IgD-negative memory B cell (primary cell): ENCODE data around the gene FLOT1. TPM values are rescaled to one million over a fixed set of nuclear protein-coding genes. Genes with fewer than 3 reads are reported as not detected.
"Not testable (repeated sequence)": the region's sequence is repeated elsewhere in the genome, so short reads cannot be mapped to it uniquely, and the experiment has no call there.

Experiments used
- H3K27ac Mint-ChIP-seq, 3 donors: one replicate each; pipeline ENCODE4 v1.8.0; 2020 to 2022; ENCODE audit warnings: mild to moderate bottlenecking in 3 of 3, mixed read lengths in 3 of 3, moderate library complexity in 1 of 3
- H3K27me3 Mint-ChIP-seq: one replicate; pipeline ENCODE4 v1.8.0; 2021; ENCODE audit warnings: mixed read lengths
- H3K36me3 Mint-ChIP-seq: one replicate; pipeline ENCODE4 v1.8.0; 2020; ENCODE audit warnings: mild to moderate bottlenecking, mixed read lengths
- H3K4me1 Mint-ChIP-seq, 3 donors: one replicate each; pipeline ENCODE4 v1.8.0; 2020 to 2022; ENCODE audit warnings: mixed read lengths in 3 of 3, mild to moderate bottlenecking in 1 of 3
- H3K4me3 Mint-ChIP-seq, 4 donors: one replicate each; pipeline ENCODE4 v1.8.0; 2020 to 2022; ENCODE audit warnings: mild to moderate bottlenecking in 4 of 4, mixed read lengths in 4 of 4, moderate library complexity in 3 of 4
- H3K9me3 Mint-ChIP-seq, 3 donors: one replicate each; pipeline ENCODE4 v1.8.0; 2020 to 2021; ENCODE audit warnings: mixed read lengths in 3 of 3, mild to moderate bottlenecking in 1 of 3
- polyA plus RNA-seq: library from polyadenylated mRNA; unstranded; fragments of 300-500 nt; fragmentation: Illumina TruSeq; gene quantifications from one replicate; pipeline ENCODE4 v1.2.3, GENCODE V29; 2021

Gene FLOT1
- polyA plus RNA-seq, 1 donor from 2014 or later, result 97.3 TPM

- no peaks in the 10 kb centered on the region for H3K9me3 Mint-ChIP-seq
- peaks cover 3% of the 10 kb centered on the region for H3K36me3 Mint-ChIP-seq
- peaks cover 20 to 39% (median 25%) of the 10 kb centered on the region in 3 donors for H3K4me1 Mint-ChIP-seq
- peak overlapping the region in 2 of 4 donors; percentile 28 to 41 for H3K4me3 Mint-ChIP-seq
- peak overlapping the region; percentile 72 to 98 (median 86) for H3K27ac Mint-ChIP-seq
- no peaks in the 10 kb centered on the region for H3K27me3 Mint-ChIP-seq
Measured at GRCh38 chr6:30724906-30725667, 17.4 kb downstream of the FLOT1 start.

- H3K27ac Mint-ChIP-seq, result peak overlapping the region in 2 of 3 donors; percentile 92 to 98
- H3K27me3 Mint-ChIP-seq, H3K9me3 Mint-ChIP-seq, H3K36me3 Mint-ChIP-seq: not testable (repeated sequence)
- peaks cover 24 to 44% (median 33%) of the 10 kb centered on the region in 3 donors for H3K4me1 Mint-ChIP-seq
- peak overlapping the region in 3 of 4 donors; percentile 70 to 96 (median 74) for H3K4me3 Mint-ChIP-seq
Measured at GRCh38 chr6:30723843-30724741, 18.4 kb downstream of the FLOT1 start.

DNA sequence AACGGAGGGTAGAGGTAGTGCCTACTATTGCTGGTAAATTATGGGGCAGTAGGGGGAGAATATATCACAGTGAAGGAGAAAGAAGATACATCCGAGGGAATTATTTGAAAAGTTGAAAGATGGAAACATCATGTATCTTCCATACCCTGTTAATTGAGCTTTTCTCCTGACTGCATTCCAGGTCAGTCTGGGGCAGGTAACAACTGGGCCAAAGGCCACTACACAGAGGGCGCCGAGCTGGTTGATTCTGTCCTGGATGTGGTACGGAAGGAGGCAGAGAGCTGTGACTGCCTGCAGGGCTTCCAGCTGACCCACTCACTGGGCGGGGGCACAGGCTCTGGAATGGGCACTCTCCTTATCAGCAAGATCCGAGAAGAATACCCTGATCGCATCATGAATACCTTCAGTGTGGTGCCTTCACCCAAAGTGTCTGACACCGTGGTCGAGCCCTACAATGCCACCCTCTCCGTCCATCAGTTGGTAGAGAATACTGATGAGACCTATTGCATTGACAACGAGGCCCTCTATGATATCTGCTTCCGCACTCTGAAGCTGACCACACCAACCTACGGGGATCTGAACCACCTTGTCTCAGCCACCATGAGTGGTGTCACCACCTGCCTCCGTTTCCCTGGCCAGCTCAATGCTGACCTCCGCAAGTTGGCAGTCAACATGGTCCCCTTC is 19.2 kb downstream of the FLOT1 start:
- H3K4me3 Mint-ChIP-seq, result peak overlapping the region in 2 of 4 donors; percentile 96 to 99
- H3K27me3 Mint-ChIP-seq, H3K36me3 Mint-ChIP-seq, H3K9me3 Mint-ChIP-seq: not testable (repeated sequence)
- peaks cover 24 to 44% (median 34%) of the 10 kb centered on the region in 3 donors for H3K4me1 Mint-ChIP-seq
- H3K27ac Mint-ChIP-seq, result peak overlapping the region; percentile 94 to 98 (median 98)

DNA sequence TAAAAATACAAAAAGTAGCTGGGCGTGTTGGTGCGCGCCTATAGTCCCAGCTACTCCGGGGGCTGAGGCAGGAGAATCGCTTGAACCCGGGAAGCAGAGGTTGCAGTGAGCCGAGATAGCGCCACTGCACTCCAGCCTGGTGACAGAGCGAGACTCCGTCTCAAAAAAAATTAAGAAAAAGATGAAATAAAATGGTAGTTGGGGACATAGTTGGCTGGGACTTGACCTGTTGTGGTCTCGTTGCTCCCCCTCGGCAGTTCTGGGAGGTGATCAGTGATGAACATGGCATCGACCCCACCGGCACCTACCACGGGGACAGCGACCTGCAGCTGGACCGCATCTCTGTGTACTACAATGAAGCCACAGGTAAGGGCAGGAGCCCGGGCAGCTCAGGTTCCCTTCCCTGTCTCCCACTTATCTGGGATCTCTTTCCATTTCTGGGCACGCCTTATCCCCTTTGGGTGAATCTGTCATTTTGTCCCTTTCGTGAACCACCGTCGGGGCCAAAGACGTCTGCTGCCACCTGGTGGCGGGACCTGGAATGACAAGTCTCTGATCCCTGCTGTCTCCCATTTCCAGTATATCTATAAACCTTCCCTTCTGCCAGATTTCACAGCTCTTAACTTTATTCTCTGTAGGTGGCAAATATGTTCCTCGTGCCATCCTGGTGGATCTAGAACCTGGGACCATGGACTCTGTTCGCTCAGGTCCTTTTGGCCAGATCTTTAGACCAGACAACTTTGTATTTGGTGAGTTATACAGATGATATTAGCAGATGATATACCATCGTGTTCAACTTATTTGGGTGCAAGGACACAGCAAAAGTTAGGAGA is 20.0 kb downstream of the FLOT1 start:
- peak overlapping the region; percentile 96 to 100 (median 98) for H3K4me3 Mint-ChIP-seq
- H3K4me1 Mint-ChIP-seq, result peaks cover 23 to 47% (median 37%) of the 10 kb centered on the region in 3 donors
- H3K36me3 Mint-ChIP-seq, result peaks cover 3% of the 10 kb centered on the region
- no peaks in the 10 kb centered on the region for H3K9me3 Mint-ChIP-seq
- H3K27me3 Mint-ChIP-seq, result no peaks in the 10 kb centered on the region
- H3K27ac Mint-ChIP-seq, result peak overlapping the region; percentile 94 to 98 (median 98)

DNA sequence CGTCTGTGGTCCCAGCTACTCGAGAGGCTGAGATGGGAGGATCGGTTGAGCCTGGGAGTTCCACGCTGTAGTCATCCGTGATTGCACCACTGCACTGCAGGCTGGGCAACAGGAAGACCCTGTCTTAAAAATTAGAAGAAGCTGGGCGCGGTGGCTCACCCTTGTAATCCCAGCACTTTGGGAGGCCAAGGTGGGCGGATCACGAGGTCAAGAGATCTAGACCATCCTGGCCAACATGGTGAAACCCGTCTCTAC is 20.5 kb downstream of the FLOT1 start:
- not testable (repeated sequence) for H3K27me3 Mint-ChIP-seq, H3K9me3 Mint-ChIP-seq, H3K36me3 Mint-ChIP-seq
- Mint-ChIP-seq H3K27ac (peak overlapping the region; percentile 94 to 98 (median 98)), H3K4me3 (peak overlapping the region; percentile 96 to 100 (median 98)), H3K4me1 (peaks cover 28 to 52% (median 40%) of the 10 kb centered on the region in 3 donors)

GRCh38 chr6:30721198-30722024 is 21.1 kb downstream of the FLOT1 start:
- peak overlapping the region; percentile 96 to 100 (median 98) for H3K4me3 Mint-ChIP-seq
- no peaks in the 10 kb centered on the region for H3K9me3 Mint-ChIP-seq
- H3K27ac Mint-ChIP-seq, result peak overlapping the region; percentile 96 to 98 (median 98)
- H3K4me1 Mint-ChIP-seq, result peaks cover 31 to 53% (median 46%) of the 10 kb centered on the region in 3 donors
- no peaks in the 10 kb centered on the region for H3K27me3 Mint-ChIP-seq
- peaks cover 3% of the 10 kb centered on the region for H3K36me3 Mint-ChIP-seq

- Mint-ChIP-seq H3K27ac (peak overlapping the region; percentile 96 to 98 (median 98)), H3K9me3 (no peaks in the 10 kb centered on the region), H3K4me1 (peaks cover 37 to 55% (median 50%) of the 10 kb centered on the region in 3 donors), H3K36me3 (peaks cover 5% of the 10 kb centered on the region), H3K4me3 (peak overlapping the region; percentile 96 to 100 (median 98)), H3K27me3 (no peaks in the 10 kb centered on the region)
Measured at GRCh38 chr6:30720738-30721197, 21.7 kb downstream of the FLOT1 start.

DNA sequence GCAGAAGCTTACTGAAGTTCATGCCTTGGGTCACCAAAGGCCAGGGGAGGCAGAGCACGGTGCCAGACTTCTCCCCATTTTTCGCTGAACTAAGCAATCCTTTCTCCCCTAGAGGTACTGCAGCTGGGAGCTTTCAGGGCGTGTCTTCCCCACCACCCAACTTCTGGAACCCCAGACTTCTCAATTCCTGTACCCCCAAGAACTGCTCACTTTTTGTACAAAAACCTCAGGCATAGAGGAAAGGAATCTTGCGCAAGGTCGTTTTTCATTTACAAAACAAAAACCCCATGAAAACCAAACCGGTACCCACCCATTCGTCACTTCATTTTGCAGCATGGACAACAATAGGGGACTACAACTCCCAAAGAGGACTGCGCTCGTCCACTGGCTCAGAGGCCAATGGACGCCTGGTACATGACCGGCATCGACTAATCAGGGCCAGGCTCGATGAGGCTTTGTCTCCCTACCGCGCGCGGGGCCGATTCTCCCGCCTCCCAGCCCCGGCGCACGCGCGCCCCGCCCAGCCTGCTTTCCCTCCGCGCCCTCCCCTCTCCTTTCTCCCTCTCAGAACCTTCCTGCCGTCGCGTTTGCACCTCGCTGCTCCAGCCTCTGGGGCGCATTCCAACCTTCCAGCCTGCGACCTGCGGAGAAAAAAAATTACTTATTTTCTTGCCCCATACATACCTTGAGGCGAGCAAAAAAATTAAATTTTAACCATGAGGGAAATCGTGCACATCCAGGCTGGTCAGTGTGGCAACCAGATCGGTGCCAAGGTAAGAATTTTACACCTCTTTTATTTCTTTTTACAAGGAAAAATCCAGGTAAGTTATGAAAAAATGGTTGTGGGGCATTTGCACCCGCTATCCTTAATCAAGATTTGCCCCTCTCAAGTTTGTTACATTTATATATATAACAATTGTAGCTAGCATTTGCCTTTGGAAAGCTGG is 22.4 kb downstream of the FLOT1 start, which contains the start of gene TUBB:
Gene TUBB (plus strand): TSS at position 562 of the 947 bp plus-strand sequence. CDS start 155 bp downstream, at position 717.
- Mint-ChIP-seq H3K27me3 (no peaks in the 10 kb centered on the region), H3K9me3 (no peaks in the 10 kb centered on the region), H3K36me3 (peaks cover 2% of the 10 kb centered on the region), H3K4me1 (peaks cover 36 to 48% (median 48%) of the 10 kb centered on the region in 3 donors), H3K4me3 (peak within 1 kb of the TSS; percentile 96 to 100 (median 98)), H3K27ac (peak within 1 kb of the TSS; percentile 96 to 98 (median 98))

- H3K36me3 Mint-ChIP-seq, result peaks cover 6% of the 10 kb centered on the region
- peaks cover 34 to 48% (median 42%) of the 10 kb centered on the region in 3 donors for H3K4me1 Mint-ChIP-seq
- no peaks in the 10 kb centered on the region for H3K9me3 Mint-ChIP-seq
- H3K27me3 Mint-ChIP-seq, result no peaks in the 10 kb centered on the region
- H3K4me3 Mint-ChIP-seq, result peak overlapping the region; percentile 96 to 100 (median 98)
- peak overlapping the region; percentile 96 to 98 (median 98) for H3K27ac Mint-ChIP-seq
Measured at GRCh38 chr6:30719356-30719755, 23.1 kb downstream of the FLOT1 start.

DNA sequence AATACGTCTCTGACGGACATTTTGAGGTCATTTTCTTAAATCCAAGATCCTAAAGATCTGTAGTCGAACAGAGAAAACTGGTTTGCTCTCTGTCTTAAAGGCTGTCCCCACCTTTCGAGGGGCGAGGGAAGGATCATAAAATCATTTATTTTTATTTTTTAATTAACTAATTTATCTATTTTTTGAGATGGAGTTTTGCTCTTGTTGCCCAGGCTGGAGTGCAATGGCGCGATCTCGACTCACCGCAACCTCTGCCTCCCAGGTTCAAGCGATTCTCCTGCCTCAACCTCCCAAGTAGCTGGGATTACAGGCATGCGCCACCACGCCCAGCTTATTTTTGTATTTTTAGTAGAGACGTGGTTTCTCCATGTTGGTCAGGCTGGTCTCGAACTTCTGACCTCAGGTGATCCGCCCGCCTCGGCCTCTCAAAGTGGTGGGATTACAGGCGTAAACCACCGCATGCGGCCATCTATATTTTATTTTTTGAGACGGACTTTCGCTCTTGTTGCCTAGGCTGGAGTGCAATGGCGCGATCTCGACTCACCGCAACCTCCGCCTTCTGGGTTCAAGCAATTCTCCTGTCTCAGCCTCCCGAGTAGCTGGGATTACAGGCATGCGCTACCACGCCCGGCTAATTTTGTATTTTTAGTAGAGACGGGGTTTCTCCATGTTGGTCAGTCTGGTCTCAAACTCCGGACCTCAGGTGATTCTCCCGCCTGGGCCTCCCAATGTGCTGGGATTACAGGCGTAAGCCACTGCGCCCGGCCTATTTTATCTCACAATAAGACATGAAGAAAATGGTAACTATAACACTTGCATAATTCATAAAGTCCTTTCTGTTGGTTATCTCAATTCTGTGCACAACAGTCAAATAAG is 24.4 kb downstream of the FLOT1 start:
- H3K27ac Mint-ChIP-seq, result peak overlapping the region; percentile 93 to 99 (median 98)
- H3K36me3 Mint-ChIP-seq, H3K27me3 Mint-ChIP-seq, H3K9me3 Mint-ChIP-seq: not testable (repeated sequence)
- peak overlapping the region; percentile 96 to 99 (median 98) for H3K4me3 Mint-ChIP-seq
- peaks cover 34 to 42% (median 36%) of the 10 kb centered on the region in 3 donors for H3K4me1 Mint-ChIP-seq

GRCh38 chr6:30717129-30717844 is 25.2 kb downstream of the FLOT1 start, which contains the start of gene MDC1:
MDC1 (minus strand) TSS chr6:30717281; CDS start chr6:30715175, 2,106 bp downstream.
- Mint-ChIP-seq H3K27me3 (no peaks in the 10 kb centered on the region), H3K4me3 (peak within 1 kb of the TSS; percentile 89 to 99 (median 98)), H3K9me3 (no peaks in the 10 kb centered on the region), H3K27ac (peak within 1 kb of the TSS; percentile 93 to 99 (median 98)), H3K36me3 (peaks cover 6% of the 10 kb centered on the region), H3K4me1 (peaks cover 33 to 38% (median 37%) of the 10 kb centered on the region in 3 donors)
